ENCODE data around the gene LRRC70. TPM values are rescaled to one million over a fixed set of nuclear protein-coding genes. Genes with fewer than 3 reads are reported as not detected.

The LRRC70 gene
- total RNA-seq, 1 experiment from 2014 or later = 0.68 TPM

GRCh38 chr5:62542720-62543119, 35.9 kb upstream of the LRRC70 start:
- no peaks in the 10 kb centered on the region for H3K27me3 ChIP-seq (replicated peaks; ENCODE audit: control insufficient read depth, insufficient read depth, low read length)
- no peak overlapping the region for H3K4me3 ChIP-seq (ENCODE audit: low read depth, low read length)
- intact Hi-C loops (cut with micrococcal nuclease; ENCODE audit: unreplicated experiment) = no loop called here
- TF ChIP-seq CTCF (IDR thresholded peaks at IDR 0.05; ENCODE audit: insufficient read depth in 1 of 2, low read depth in 1 of 2, low read length in 1 of 2, severe bottlenecking in 1 of 2, unreplicated experiment in 1 of 2) = no peak
- H3K36me3 ChIP-seq (ENCODE audit: control insufficient read depth, insufficient read depth, low read length) = no peaks in the 10 kb centered on the region
- Mint-ChIP-seq H3K36me3 (ENCODE audit: insufficient read depth, unreplicated experiment) (peaks cover 50% of the 10 kb centered on the region), H3K27ac (ENCODE audit: unreplicated experiment) (no peak overlapping the region), H3K9me3 (ENCODE audit: unreplicated experiment) (peaks cover 30% of the 10 kb centered on the region), H3K27me3 (ENCODE audit: insufficient read depth, unreplicated experiment) (no peaks in the 10 kb centered on the region), H3K4me1 (ENCODE audit: low read depth, unreplicated experiment) (peaks cover 10% of the 10 kb centered on the region), H3K4me3 (ENCODE audit: unreplicated experiment) (no peak overlapping the region)
- BruUV-seq (replicated peaks) = no TSS peak
- ChIA-PET POLR2A (no interaction called here), CTCF (no interaction called here)
- peaks cover 12% of the 10 kb centered on the region for H3K4me1 ChIP-seq
- no peak for DNase-seq
- H3K9me3 ChIP-seq = no peaks in the 10 kb centered on the region

GRCh38 chr5:62547945-62548630, 30.5 kb upstream of the LRRC70 start:
- H3K4me3 ChIP-seq (ENCODE audit: low read depth, low read length) = no peak overlapping the region
- Mint-ChIP-seq H3K27me3 (ENCODE audit: insufficient read depth, unreplicated experiment) (no peaks in the 10 kb centered on the region), H3K4me3 (ENCODE audit: unreplicated experiment) (no peak overlapping the region), H3K27ac (ENCODE audit: unreplicated experiment) (no peak overlapping the region), H3K4me1 (ENCODE audit: low read depth, unreplicated experiment) (no peaks in the 10 kb centered on the region), H3K36me3 (ENCODE audit: insufficient read depth, unreplicated experiment) (peaks cover 35% of the 10 kb centered on the region), H3K9me3 (ENCODE audit: unreplicated experiment) (peaks cover 17% of the 10 kb centered on the region)
- H3K27me3 ChIP-seq (replicated peaks; ENCODE audit: control insufficient read depth, insufficient read depth, low read length) = no peaks in the 10 kb centered on the region
- BruUV-seq (replicated peaks) = no TSS peak
- intact Hi-C loops (cut with micrococcal nuclease; ENCODE audit: unreplicated experiment) = no loop called here
- no peaks in the 10 kb centered on the region for H3K9me3 ChIP-seq
- no peak for TF ChIP-seq CTCF (IDR thresholded peaks at IDR 0.05; ENCODE audit: insufficient read depth in 1 of 2, low read depth in 1 of 2, low read length in 1 of 2, severe bottlenecking in 1 of 2, unreplicated experiment in 1 of 2)
- H3K4me1 ChIP-seq = no peaks in the 10 kb centered on the region
- POLR2A ChIA-PET = no interaction called here
- CTCF ChIA-PET = no interaction called here
- no peak for DNase-seq
- no peaks in the 10 kb centered on the region for H3K36me3 ChIP-seq (ENCODE audit: control insufficient read depth, insufficient read depth, low read length)

GRCh38 chr5:62550103-62550502, 28.5 kb upstream of the LRRC70 start:
- no peak for TF ChIP-seq CTCF (IDR thresholded peaks at IDR 0.05; ENCODE audit: insufficient read depth in 1 of 2, low read depth in 1 of 2, low read length in 1 of 2, severe bottlenecking in 1 of 2, unreplicated experiment in 1 of 2)
- no peaks in the 10 kb centered on the region for H3K4me1 ChIP-seq
- no peaks in the 10 kb centered on the region for H3K27me3 ChIP-seq (replicated peaks; ENCODE audit: control insufficient read depth, insufficient read depth, low read length)
- no peak overlapping the region for H3K4me3 ChIP-seq (ENCODE audit: low read depth, low read length)
- intact Hi-C loops (cut with micrococcal nuclease; ENCODE audit: unreplicated experiment) = no loop called here
- CTCF ChIA-PET = no interaction called here
- Mint-ChIP-seq H3K4me1 (ENCODE audit: low read depth, unreplicated experiment) (no peaks in the 10 kb centered on the region), H3K36me3 (ENCODE audit: insufficient read depth, unreplicated experiment) (peaks cover 31% of the 10 kb centered on the region), H3K9me3 (ENCODE audit: unreplicated experiment) (no peaks in the 10 kb centered on the region), H3K27ac (ENCODE audit: unreplicated experiment) (no peak overlapping the region), H3K4me3 (ENCODE audit: unreplicated experiment) (no peak overlapping the region), H3K27me3 (ENCODE audit: insufficient read depth, unreplicated experiment) (no peaks in the 10 kb centered on the region)
- H3K36me3 ChIP-seq (ENCODE audit: control insufficient read depth, insufficient read depth, low read length) = no peaks in the 10 kb centered on the region
- DNase-seq = no peak
- no TSS peak for BruUV-seq (replicated peaks)
- no peaks in the 10 kb centered on the region for H3K9me3 ChIP-seq
- POLR2A ChIA-PET = no interaction called here

Data from Caco-2 (cell line).